Measurements from ENCODE around the gene WNK1. TPM values are rescaled to one million over a fixed set of nuclear protein-coding genes. Genes with fewer than 3 reads are reported as not detected.

Gene WNK1
- total RNA-seq, 2 donors from 2014 or later, result 110 to 145 TPM

GRCh38 chr12:729221-729620, 23.2 kb upstream of the WNK1 start:
- H3K9me3 Mint-ChIP-seq, result peaks cover 4 to 15% of the 10 kb centered on the region in 2 donors
- ATAC-seq (no peak), DNase-seq (ENCODE audit: low spot score in 2 of 2) (no peak)
- H3K36me3 Mint-ChIP-seq, result peaks cover 0 to 24% of the 10 kb centered on the region in 2 donors
- peak overlapping the region in 1 of 2 donors; percentile 65 for H3K27ac Mint-ChIP-seq

GRCh38 chr12:730550-730949, 21.8 kb upstream of the WNK1 start:
- no peak overlapping the region for H3K27ac Mint-ChIP-seq
- no peak for ATAC-seq

GRCh38 chr12:737122-737739, 15.1 kb upstream of the WNK1 start:
- H3K27ac Mint-ChIP-seq, result no peak overlapping the region
- no peak for DNase-seq (ENCODE audit: low spot score in 2 of 2)
- no peaks in the 10 kb centered on the region for H3K9me3 Mint-ChIP-seq
- H3K36me3 Mint-ChIP-seq, result no peaks in the 10 kb centered on the region
- ATAC-seq, result no peak

More at GRCh38 chr12:730550-730949, 21.8 kb upstream of the WNK1 start:
- Mint-ChIP-seq H3K9me3 (peaks cover 4 to 15% of the 10 kb centered on the region in 2 donors), H3K36me3 (peaks cover 0 to 23% of the 10 kb centered on the region in 2 donors)
- no peak for DNase-seq (ENCODE audit: low spot score in 2 of 2)

- Mint-ChIP-seq H3K27ac (no peak overlapping the region), H3K36me3 (no peaks in the 10 kb centered on the region), H3K9me3 (no peaks in the 10 kb centered on the region)
- DNase-seq (ENCODE audit: low spot score in 2 of 2), result no peak
- no peak for ATAC-seq
Measured at GRCh38 chr12:738712-739111, 13.7 kb upstream of the WNK1 start.

- Mint-ChIP-seq H3K36me3 (no peaks in the 10 kb centered on the region), H3K9me3 (no peaks in the 10 kb centered on the region), H3K27ac (no peak overlapping the region)
- DNase-seq (ENCODE audit: low spot score in 2 of 2) (no peak), ATAC-seq (no peak)
Measured at GRCh38 chr12:739349-739748, 13.0 kb upstream of the WNK1 start.

GRCh38 chr12:740921-741320, 11.5 kb upstream of the WNK1 start:
- DNase-seq (ENCODE audit: low spot score in 2 of 2), result no peak
- Mint-ChIP-seq H3K9me3 (no peaks in the 10 kb centered on the region), H3K36me3 (no peaks in the 10 kb centered on the region), H3K27ac (no peak overlapping the region)
- ATAC-seq, result no peak

- H3K27ac Mint-ChIP-seq, result peak overlapping the region in 1 of 2 donors; percentile 81
- ATAC-seq (no peak), DNase-seq (ENCODE audit: low spot score in 2 of 2) (no peak)
- peaks cover 15% of the 10 kb centered on the region in 2 donors for H3K36me3 Mint-ChIP-seq
- H3K9me3 Mint-ChIP-seq, result no peaks in the 10 kb centered on the region
Measured at GRCh38 chr12:749751-750270, 2.6 kb upstream of the WNK1 start.

GRCh38 chr12:750366-751191, 1.8 kb upstream of the WNK1 start:
- Mint-ChIP-seq H3K36me3 (peaks cover 18 to 21% of the 10 kb centered on the region in 2 donors), H3K27ac (peak overlapping the region in 1 of 2 donors; percentile 81), H3K9me3 (no peaks in the 10 kb centered on the region)
- no peak for DNase-seq (ENCODE audit: low spot score in 2 of 2)
- no peak for ATAC-seq

GRCh38 chr12:751192-751998, 984 bp upstream of the WNK1 start:
- H3K36me3 Mint-ChIP-seq, result peaks cover 18 to 28% of the 10 kb centered on the region in 2 donors
- ATAC-seq, result peak; percentile 57 to 63
- H3K9me3 Mint-ChIP-seq, result no peaks in the 10 kb centered on the region
- peak; percentile 81 to 91 for DNase-seq (ENCODE audit: low spot score in 2 of 2)
- H3K27ac Mint-ChIP-seq, result no peak overlapping the region

GRCh38 chr12:752695-753610, 574 bp downstream of the WNK1 start:
- peak overlapping the region in 1 of 2 donors; percentile 94 for H3K27ac Mint-ChIP-seq
- DNase-seq (ENCODE audit: low spot score in 2 of 2) (peak; percentile 56 to 76), ATAC-seq (peak; percentile 27 to 40)
- H3K36me3 Mint-ChIP-seq, result peaks cover 18 to 35% of the 10 kb centered on the region in 2 donors
- no peaks in the 10 kb centered on the region for H3K9me3 Mint-ChIP-seq

- Mint-ChIP-seq H3K9me3 (no peaks in the 10 kb centered on the region), H3K27ac (peak overlapping the region in 1 of 2 donors; percentile 94), H3K36me3 (peaks cover 18 to 39% of the 10 kb centered on the region in 2 donors)
- ATAC-seq (peak; percentile 14 to 18), DNase-seq (ENCODE audit: low spot score in 2 of 2) (peak; percentile 61 to 64)
Measured at GRCh38 chr12:753611-754472, 1.5 kb downstream of the WNK1 start.

GRCh38 chr12:754473-754820, 2.1 kb downstream of the WNK1 start:
- Mint-ChIP-seq H3K27ac (peak overlapping the region in 1 of 2 donors; percentile 94), H3K9me3 (no peaks in the 10 kb centered on the region), H3K36me3 (peaks cover 18 to 39% of the 10 kb centered on the region in 2 donors)
- ATAC-seq, result no peak
- DNase-seq (ENCODE audit: low spot score in 2 of 2), result peak in 1 of 2 donors; percentile 21

- Mint-ChIP-seq H3K9me3 (no peaks in the 10 kb centered on the region), H3K36me3 (peaks cover 18 to 39% of the 10 kb centered on the region in 2 donors), H3K27ac (peak overlapping the region in 1 of 2 donors; percentile 81)
- ATAC-seq (peak in 1 of 2 donors; percentile 11), DNase-seq (ENCODE audit: low spot score in 2 of 2) (peak in 1 of 2 donors; percentile 15)
Measured at GRCh38 chr12:754851-755562, 2.6 kb downstream of the WNK1 start.

GRCh38 chr12:759628-760027, 7.2 kb downstream of the WNK1 start:
- Mint-ChIP-seq H3K27ac (peak overlapping the region; percentile 9 to 48), H3K9me3 (no peaks in the 10 kb centered on the region), H3K36me3 (peaks cover 4 to 44% of the 10 kb centered on the region in 2 donors)
- DNase-seq (ENCODE audit: low spot score in 2 of 2) (no peak), ATAC-seq (no peak)
